HG03439 (cell line): ENCODE data around the gene ZNF546.

ENCODE experiments used
- ATAC-seq: cut with Tn5 transposase; IDR thresholded peaks from one replicate; pipeline ENCODE4 v1.9.1; 2021; ENCODE audit warnings: mild to moderate bottlenecking, moderate library complexity; ENCODE audit not compliant: unreplicated experiment

Gene ZNF546

GRCh38 chr19:40053491-40053890 is 56.6 kb downstream of the ZNF546 start:
- no peak for ATAC-seq

DNA sequence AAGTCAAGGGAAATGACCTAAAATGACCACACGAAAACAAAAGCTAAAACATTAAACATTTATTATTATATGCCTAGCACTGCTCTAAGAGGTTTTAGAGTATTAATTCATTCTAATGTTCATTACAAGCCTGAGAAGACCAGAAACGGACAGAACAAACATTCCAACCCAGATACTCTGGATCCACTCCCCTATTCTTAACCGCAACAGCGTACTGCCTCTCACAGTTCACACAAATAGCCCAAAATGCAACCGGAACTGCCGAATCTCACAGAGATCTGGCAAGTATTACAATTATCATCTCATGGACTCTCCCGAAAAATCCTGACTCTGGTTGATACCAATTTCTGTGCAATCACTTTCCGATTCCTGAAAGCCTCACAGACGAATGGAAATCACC is 57.8 kb downstream of the ZNF546 start:
- no peak for ATAC-seq

DNA sequence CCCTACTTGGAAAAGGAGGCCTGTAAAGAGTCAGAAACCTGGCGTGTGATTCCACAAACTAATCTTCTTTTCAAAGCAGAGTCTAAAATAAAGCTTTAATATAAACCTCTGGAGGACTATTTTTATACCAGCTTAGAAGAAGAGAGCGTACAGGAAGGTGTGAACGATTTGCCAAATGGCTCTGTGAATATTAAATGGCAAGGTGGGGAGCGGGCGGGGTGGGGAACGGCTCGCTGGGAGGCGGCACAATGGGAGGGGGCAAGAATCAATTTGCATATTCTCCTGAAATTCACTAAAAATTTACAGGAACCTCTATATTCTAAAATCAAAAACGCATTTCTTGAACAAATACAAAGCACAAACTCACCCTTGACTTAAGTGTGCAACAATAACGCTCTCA is 58.2 kb downstream of the ZNF546 start:
- ATAC-seq, result no peak

GRCh38 chr19:40055832-40056504 is 59.1 kb downstream of the ZNF546 start, which contains the start of gene ZNF780B:
TSS of gene ZNF780B (minus strand) at chr19:40056231. CDS start at chr19:40050332, 5,899 bp downstream.
- ATAC-seq, result peak; percentile 93

DNA sequence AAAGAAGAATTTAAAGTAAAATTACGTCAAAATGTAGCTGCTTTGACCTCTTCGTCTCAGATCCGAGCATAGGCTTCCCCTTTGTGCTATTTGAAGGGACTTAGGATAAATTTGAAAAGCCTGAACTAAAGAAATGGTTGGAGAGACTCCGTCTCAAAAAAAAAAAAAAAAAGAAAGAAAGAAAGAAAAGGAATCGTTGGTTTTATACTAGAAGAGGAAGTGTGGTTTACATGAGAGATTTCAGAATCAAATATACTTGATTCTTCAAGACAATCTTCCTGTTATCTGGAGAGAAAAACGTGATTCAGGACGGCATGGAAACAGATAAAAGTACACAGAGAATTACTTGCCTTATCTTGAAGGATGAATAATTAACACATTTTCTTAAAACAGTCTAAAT is 59.6 kb downstream of the ZNF546 start:
- no peak for ATAC-seq

GRCh38 chr19:40057166-40057565 is 60.3 kb downstream of the ZNF546 start:
- ATAC-seq, result no peak

GRCh38 chr19:40059624-40060023 is 62.8 kb downstream of the ZNF546 start:
- no peak for ATAC-seq

DNA sequence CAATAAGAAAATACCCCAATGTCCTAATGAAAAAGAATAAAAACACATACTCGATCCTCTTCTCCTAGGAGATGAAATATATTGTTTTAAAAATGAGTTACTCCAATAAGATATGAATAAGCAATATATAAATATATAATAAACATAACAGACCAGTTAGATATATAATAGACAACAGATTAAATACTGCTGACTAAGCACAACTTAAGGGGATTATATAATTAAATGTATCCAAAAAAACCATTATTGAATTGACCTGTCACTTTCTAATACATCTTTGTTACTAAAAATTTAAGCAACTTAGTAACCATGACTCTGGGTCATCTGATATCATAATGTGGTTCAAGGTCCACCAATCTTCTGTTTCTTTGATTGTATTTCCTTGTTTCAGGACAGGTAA is 73.2 kb downstream of the ZNF546 start:
- ATAC-seq, result no peak
